Right lobe of liver (tissue), 6 donors: ENCODE measurements around the gene BRSK2. TPM values are rescaled to one million over a fixed set of nuclear protein-coding genes. Genes with fewer than 3 reads are reported as not detected.

Source experiments
- ATAC-seq, 4 donors: fragments of 200-7000 bp; cut with Tn5 transposase; one replicate each; pipeline ENCODE4 v1.9.1; 2020; ENCODE audit warnings: mild to moderate bottlenecking in 4 of 4, moderate library complexity in 4 of 4
- DNase-seq, 3 donors: peaks; one replicate each; pipeline ENCODE4 v3.0.0-alpha.2; 2020
- H3K27ac ChIP-seq, 3 donors: fragments of 200-600 bp; one replicate each; pipeline ENCODE4 v1.8.0; 2022
- H3K27me3 ChIP-seq, 2 donors: fragments of 200-600 bp; one replicate each; pipeline ENCODE4 v1.8.0; 2022
- H3K36me3 ChIP-seq, 4 donors: fragments of 200-600 bp; sonication (generic) in 1 of 4; one replicate each; pipeline versions ENCODE4 v1.5.1 to v1.8.0; 2017 to 2022; ENCODE audit warnings: control low read depth in 1 of 4
- H3K4me1 ChIP-seq, 4 donors: fragments of 200-600 bp; sonication (generic) in 1 of 4; one replicate each; pipeline versions ENCODE4 v1.5.1 to v1.8.0; 2017 to 2022; ENCODE audit warnings: control low read depth in 1 of 4
- H3K4me3 ChIP-seq, 3 donors: fragments of 200-600 bp; one replicate each; pipeline ENCODE4 v1.8.0; 2022
- H3K9me3 ChIP-seq, 4 donors: fragments of 200-600 bp; sonication (generic) in 1 of 4; one replicate each; pipeline versions ENCODE4 v1.5.1 to v1.8.0; 2017 to 2022; ENCODE audit warnings: control low read depth in 1 of 4
- POLR2A ChIP-seq: fragments of 450-650 bp; IDR thresholded peaks from one replicate; pipeline ENCODE4 v1.6.1; 2017; ENCODE audit warnings: antibody characterized with exemption, mild to moderate bottlenecking
- WGBS: methylation state at CpG from one replicate; pipeline ENCODE4 v1.1.6; 2018; ENCODE audit warnings: low coverage, low lambda C conversion rate; ENCODE audit not compliant: insufficient coverage; ENCODE audit errors: missing lambda C conversion rate; 5-methylcytosine and 5-hydroxymethylcytosine counted together
- intact Hi-C, 2 donors: fragments of 100-400 bp; cut with DNase I; formaldehyde crosslinking; loops; one replicate each; pipeline versions ENCODE4 v1.11.2 to v1.14.1; 2022
- total RNA-seq, 6 experiments: library from RNA; depleted of rRNA in 2 of 6; stranded (reverse); fragments of >200 nt in 2 of 6; fragmentation: NEBNext Ultra II Directional in 3 of 6; extraction: Animal tissue kit (Norgen Biotek cat#: 25700) in 3 of 6; gene quantifications; one replicate each; pipeline versions ENCODE4 v1.1.0 to v1.2.4, GENCODE V29; 2016 to 2023
- TF ChIP-seq, protein P1 (sequence below), 4 donors: fragments of 200-600 bp in 3 of 4; fragments of 450-650 bp in 1 of 4; IDR thresholded peaks; one replicate each; pipeline versions ENCODE4 v1.5.1 to v1.8.0; 2016 to 2022; ENCODE audit warnings: antibody characterized with exemption in 4 of 4, mild to moderate bottlenecking in 2 of 4
- donor health status: DM: no; HTN: yes; CAD: no.
- donor health status: DM: no; HTN: no; CAD: no.
- donor health status: DM: no; HTN: no; CAD: no.
- donor health status: DM: no; HTN: yes; CAD: no.
- donor health status: DM: no; HTN: yes; CAD: no.

BRSK2 gene
- total RNA-seq, 6 experiments from 2014 or later: 0.12 to 0.49 TPM; not detected in 4

- DNase-seq: no peak
- WGBS: no CpG with 5 or more reads among the region's 44 CpGs
- ATAC-seq: no peak
- Histone ChIP-seq H3K4me3 (no peak overlapping the region), H3K4me1 (no peaks in the 10 kb centered on the region), H3K9me3 (no peaks in the 10 kb centered on the region), H3K27me3 (no peaks in the 10 kb centered on the region), H3K27ac (no peak overlapping the region), H3K36me3 (no peaks in the 10 kb centered on the region)
- intact Hi-C loops: loop anchor here in 1 of 2 donors (10.0 kb wide), 1 partner anchor 118 kb away; the partner anchor contains the start of gene DUSP8
- TF ChIP-seq, protein P1, sequence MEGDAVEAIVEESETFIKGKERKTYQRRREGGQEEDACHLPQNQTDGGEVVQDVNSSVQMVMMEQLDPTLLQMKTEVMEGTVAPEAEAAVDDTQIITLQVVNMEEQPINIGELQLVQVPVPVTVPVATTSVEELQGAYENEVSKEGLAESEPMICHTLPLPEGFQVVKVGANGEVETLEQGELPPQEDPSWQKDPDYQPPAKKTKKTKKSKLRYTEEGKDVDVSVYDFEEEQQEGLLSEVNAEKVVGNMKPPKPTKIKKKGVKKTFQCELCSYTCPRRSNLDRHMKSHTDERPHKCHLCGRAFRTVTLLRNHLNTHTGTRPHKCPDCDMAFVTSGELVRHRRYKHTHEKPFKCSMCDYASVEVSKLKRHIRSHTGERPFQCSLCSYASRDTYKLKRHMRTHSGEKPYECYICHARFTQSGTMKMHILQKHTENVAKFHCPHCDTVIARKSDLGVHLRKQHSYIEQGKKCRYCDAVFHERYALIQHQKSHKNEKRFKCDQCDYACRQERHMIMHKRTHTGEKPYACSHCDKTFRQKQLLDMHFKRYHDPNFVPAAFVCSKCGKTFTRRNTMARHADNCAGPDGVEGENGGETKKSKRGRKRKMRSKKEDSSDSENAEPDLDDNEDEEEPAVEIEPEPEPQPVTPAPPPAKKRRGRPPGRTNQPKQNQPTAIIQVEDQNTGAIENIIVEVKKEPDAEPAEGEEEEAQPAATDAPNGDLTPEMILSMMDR (IDR thresholded peaks at IDR 0.05): no peak
- no peak for TF ChIP-seq POLR2A
Observed at GRCh38 chr11:1456596-1457325, 67.0 kb downstream of the BRSK2 start.

DNA sequence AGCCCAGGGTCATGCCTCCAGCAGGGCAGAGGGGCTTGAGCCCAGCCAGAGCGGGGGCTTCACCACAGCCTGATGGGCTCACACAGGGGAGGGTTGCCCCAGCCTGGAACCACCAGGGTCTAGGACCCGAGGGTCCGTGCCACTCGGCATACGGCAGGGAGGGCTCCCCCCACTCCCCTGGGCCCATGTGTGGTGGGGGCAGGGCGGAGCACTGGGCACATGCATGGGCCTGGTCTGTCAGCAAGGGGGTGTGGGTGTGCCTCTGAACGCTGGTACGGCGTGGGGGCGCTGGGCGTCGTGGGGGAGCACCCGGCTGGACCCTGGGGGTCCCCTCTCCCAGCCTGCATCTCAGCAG lies 67.6 kb downstream of the BRSK2 start:
- no peaks in the 10 kb centered on the region for H3K27me3 ChIP-seq
- no peaks in the 10 kb centered on the region for H3K4me1 ChIP-seq
- DNase-seq (no peak), ATAC-seq (no peak)
- intact Hi-C loops: loop anchor here in 1 of 2 donors (10.0 kb wide), 1 partner anchor 117 kb away; the partner anchor contains the start of gene DUSP8
- no peak for TF ChIP-seq POLR2A
- TF ChIP-seq, protein P1 (IDR thresholded peaks at IDR 0.05): no peak
- H3K4me3 ChIP-seq: no peak overlapping the region
- H3K27ac ChIP-seq: no peak overlapping the region
- H3K36me3 ChIP-seq: no peaks in the 10 kb centered on the region
- WGBS: no CpG with 5 or more reads among the region's 13 CpGs
- H3K9me3 ChIP-seq: no peaks in the 10 kb centered on the region

- no peaks in the 10 kb centered on the region for H3K4me1 ChIP-seq
- no peaks in the 10 kb centered on the region for H3K36me3 ChIP-seq
- no peak for DNase-seq
- H3K27me3 ChIP-seq: no peaks in the 10 kb centered on the region
- no peaks in the 10 kb centered on the region for H3K9me3 ChIP-seq
- intact Hi-C loops: loop anchor here in 1 of 2 donors (10.0 kb wide), 1 partner anchor 117 kb away; the partner anchor contains the start of gene DUSP8
- no peak for TF ChIP-seq POLR2A
- WGBS: no CpG with 5 or more reads among the region's 18 CpGs
- no peak overlapping the region for H3K4me3 ChIP-seq
- no peak for ATAC-seq
- H3K27ac ChIP-seq: no peak overlapping the region
Observed at GRCh38 chr11:1457856-1458255, 68.1 kb downstream of the BRSK2 start.

- no peak overlapping the region for H3K27ac ChIP-seq
- 38% methylated on average over 4 of the region's 18 CpGs for WGBS
- H3K4me1 ChIP-seq: no peaks in the 10 kb centered on the region
- ATAC-seq (peak; percentile 6 to 32 (median 14)), DNase-seq (no peak)
- no peaks in the 10 kb centered on the region for H3K27me3 ChIP-seq
- no peak overlapping the region for H3K4me3 ChIP-seq
- TF ChIP-seq, protein P1 (IDR thresholded peaks at IDR 0.05): peak in 3 of 4 donors; percentile 9 to 21 (median 19)
- no peak for TF ChIP-seq POLR2A
- H3K36me3 ChIP-seq: no peaks in the 10 kb centered on the region
- H3K9me3 ChIP-seq: no peaks in the 10 kb centered on the region
- intact Hi-C loops: loop anchor here in 1 of 2 donors (10.0 kb wide), 1 partner anchor 116 kb away; the partner anchor contains the start of gene DUSP8
Observed at GRCh38 chr11:1458340-1459218, 68.8 kb downstream of the BRSK2 start.
